A673 (cell line): Measurements from ENCODE around the gene HSDL2.

Experiments
- EZH2 ChIP-seq: fragments of 200-600 bp; sonication (generic); IDR thresholded peaks from 2 replicates; pipeline ENCODE4 v1.6.1; 2017; ENCODE audit warnings: borderline replicate concordance, low read depth, mild to moderate bottlenecking, mixed read lengths, antibody characterized with exemption, low read length; ENCODE audit not compliant: poor library complexity, severe bottlenecking
- TF ChIP-seq, protein P1 (sequence below): fragments of 300-800, 200-600 bp; sonication (generic); conservative IDR thresholded peaks from 2 replicates; pipeline ENCODE4 v1.5.1; 2017; ENCODE audit warnings: low read depth, mild to moderate bottlenecking, antibody characterized with exemption, low read length, moderate library complexity, mixed read lengths

DNA sequence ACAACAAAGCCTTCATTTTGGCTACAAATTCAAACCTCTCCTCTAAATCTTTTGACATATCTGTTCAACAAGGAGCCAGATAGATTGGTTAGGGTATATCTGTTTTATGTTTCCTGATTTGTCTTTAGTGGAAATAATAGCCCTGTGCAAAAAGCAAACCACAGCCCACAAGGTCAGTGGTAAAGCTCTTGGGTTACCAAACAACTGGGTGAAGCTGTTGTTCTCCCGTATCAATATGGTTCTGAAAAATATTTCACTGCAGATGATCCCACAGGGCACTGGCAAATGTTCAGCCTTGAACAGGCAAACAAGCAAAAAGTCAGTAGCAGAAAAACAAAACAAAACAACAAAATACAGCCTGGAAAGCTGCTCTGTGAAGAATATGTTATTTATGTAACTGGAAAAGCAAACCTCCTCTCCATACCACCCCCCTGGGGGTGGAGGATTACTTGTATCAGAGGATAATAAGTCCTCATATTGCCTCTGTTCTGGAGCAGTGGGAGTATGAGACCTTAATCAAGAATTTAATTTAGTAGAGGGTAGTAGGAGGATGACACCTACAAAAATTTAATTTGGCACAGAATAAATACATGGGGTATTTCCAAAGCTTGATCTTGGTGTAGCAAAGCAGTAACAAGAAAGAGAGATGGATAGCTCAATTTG, 25.7 kb upstream of the HSDL2 start:
- TF ChIP-seq, protein P1, sequence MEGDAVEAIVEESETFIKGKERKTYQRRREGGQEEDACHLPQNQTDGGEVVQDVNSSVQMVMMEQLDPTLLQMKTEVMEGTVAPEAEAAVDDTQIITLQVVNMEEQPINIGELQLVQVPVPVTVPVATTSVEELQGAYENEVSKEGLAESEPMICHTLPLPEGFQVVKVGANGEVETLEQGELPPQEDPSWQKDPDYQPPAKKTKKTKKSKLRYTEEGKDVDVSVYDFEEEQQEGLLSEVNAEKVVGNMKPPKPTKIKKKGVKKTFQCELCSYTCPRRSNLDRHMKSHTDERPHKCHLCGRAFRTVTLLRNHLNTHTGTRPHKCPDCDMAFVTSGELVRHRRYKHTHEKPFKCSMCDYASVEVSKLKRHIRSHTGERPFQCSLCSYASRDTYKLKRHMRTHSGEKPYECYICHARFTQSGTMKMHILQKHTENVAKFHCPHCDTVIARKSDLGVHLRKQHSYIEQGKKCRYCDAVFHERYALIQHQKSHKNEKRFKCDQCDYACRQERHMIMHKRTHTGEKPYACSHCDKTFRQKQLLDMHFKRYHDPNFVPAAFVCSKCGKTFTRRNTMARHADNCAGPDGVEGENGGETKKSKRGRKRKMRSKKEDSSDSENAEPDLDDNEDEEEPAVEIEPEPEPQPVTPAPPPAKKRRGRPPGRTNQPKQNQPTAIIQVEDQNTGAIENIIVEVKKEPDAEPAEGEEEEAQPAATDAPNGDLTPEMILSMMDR = no peak
- TF ChIP-seq EZH2 = no peak
